Erythroblast (primary cell): Measurements from ENCODE around the gene CRYL1.

Source experiments
- GATA1 ChIP-seq: IDR thresholded peaks from 2 replicates; pipeline ENCODE4 v1.6.1; 2011; ENCODE audit warnings: low read depth, mild to moderate bottlenecking, control low read depth, low read length, moderate library complexity
- POLR2A ChIP-seq: IDR thresholded peaks from 2 replicates; pipeline ENCODE4 v1.6.1; 2011; ENCODE audit warnings: mild to moderate bottlenecking, low read length

DNA sequence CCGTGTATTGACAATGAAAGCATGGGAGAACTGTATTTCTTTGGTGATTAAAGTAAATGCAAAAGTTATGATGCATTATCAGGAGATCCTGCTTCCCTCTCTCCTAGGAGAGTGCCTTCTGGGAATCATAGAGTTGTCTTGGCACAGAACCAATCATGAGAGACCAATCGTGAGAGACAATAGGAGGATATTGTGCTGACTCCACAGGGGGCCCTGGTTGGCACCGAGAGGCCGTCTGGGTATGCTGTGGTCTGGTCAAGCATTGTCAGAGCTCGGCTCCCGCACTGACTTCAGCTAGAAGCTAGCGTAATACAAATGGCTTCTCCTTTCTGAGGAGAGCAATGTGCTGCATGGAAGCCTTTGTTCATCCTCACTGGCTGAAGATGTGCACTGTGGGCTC is 162.1 kb downstream of the CRYL1 start:
- TF ChIP-seq POLR2A (no peak), GATA1 (no peak)
